Endothelial cell of umbilical vein (primary cell): ENCODE data around the gene RABGGTA. TPM values are rescaled to one million over a fixed set of nuclear protein-coding genes. Genes with fewer than 3 reads are reported as not detected.

Source experiments
- BruUV-seq: library from RNA; stranded (reverse); fragments of 400-500 nt; replicated peaks from 2 replicates; lab custom pipeline; 2021; lab: Mats Ljungman, UMichigan
- CTCF ChIA-PET: fragments of 300-600, 350-600 bp; sonication (Branson Sonifier 250); formaldehyde crosslinking; loops from one replicate; lab custom pipeline; 2021; ENCODE audit warnings: antibody characterized with exemption, inconsistent platforms; lab: Charles Lee
- POLR2A ChIA-PET: fragments of 300-600, 350-600 bp; sonication (Branson Sonifier 250); formaldehyde crosslinking; loops from one replicate; lab custom pipeline; 2021; ENCODE audit warnings: antibody characterized with exemption, inconsistent platforms; lab: Charles Lee
- DNase-seq: peaks from one replicate; pipeline ENCODE4 v3.0.0-alpha.2; 2011; ENCODE audit warnings: low read depth, low spot score
- FAIRE-seq: peaks from 2 replicates; lab custom pipeline; 2011; peaks lifted over from hg19 to GRCh38; lab: Jason Lieb, UNC
- H2AFZ ChIP-seq: 2 replicates; pipeline ENCODE4 v1.6.0; 2012; ENCODE audit warnings: low read depth, low read length, control low read depth, inconsistent platforms
- H3K27ac ChIP-seq: 2 replicates; pipeline ENCODE4 v1.5.1; 2011; ENCODE audit warnings: low read depth, mild to moderate bottlenecking, control low read depth, low read length, moderate library complexity; ENCODE audit not compliant: insufficient read depth
- H3K27me3 ChIP-seq, 2 experiments: 2 replicates each; pipeline versions ENCODE4 v1.6.0 to v1.6.1; 2011; ENCODE audit warnings: low read length in 2 of 2, mixed read lengths in 1 of 2; ENCODE audit not compliant: control insufficient read depth in 2 of 2, insufficient read depth in 2 of 2
- H3K36me3 ChIP-seq, 2 experiments: 2 replicates in 1 of 2; 3 replicates in 1 of 2; pipeline ENCODE4 v1.5.1; 2011; ENCODE audit warnings: low read length in 2 of 2, mild to moderate bottlenecking in 1 of 2, moderate library complexity in 1 of 2; ENCODE audit not compliant: control insufficient read depth in 2 of 2, insufficient read depth in 2 of 2; ENCODE audit errors: extremely low read depth in 1 of 2
- H3K4me1 ChIP-seq: 3 replicates; pipeline ENCODE4 v1.5.1; 2011; ENCODE audit warnings: mild to moderate bottlenecking, low read length; ENCODE audit not compliant: control insufficient read depth, insufficient read depth; ENCODE audit errors: extremely low read depth
- H3K4me2 ChIP-seq: 2 replicates; pipeline ENCODE4 v1.6.1; 2011; ENCODE audit warnings: low read length, control low read depth, mixed read lengths; ENCODE audit not compliant: insufficient read depth
- H3K4me3 ChIP-seq, 3 experiments: fragments of 200-600 bp in 1 of 3; sonication (generic), shearing (Covaris generic) in 1 of 3; replicated peaks in 1 of 3; 2 replicates each; pipeline ENCODE4 v1.5.1; 2011 to 2016; ENCODE audit warnings: control low read depth in 3 of 3, low read length in 3 of 3, mild to moderate bottlenecking in 2 of 3, inconsistent platforms in 1 of 3, low read depth in 1 of 3, moderate library complexity in 1 of 3; ENCODE audit not compliant: insufficient read depth in 1 of 3
- H3K79me2 ChIP-seq: 2 replicates; pipeline ENCODE4 v1.6.0; 2012; ENCODE audit warnings: low read length, inconsistent platforms; ENCODE audit not compliant: control insufficient read depth, insufficient read depth
- H3K9ac ChIP-seq: replicated peaks from 2 replicates; pipeline ENCODE3; 2011; ENCODE audit warnings: low read length, control low read depth; ENCODE audit not compliant: insufficient read depth; ENCODE audit errors: extremely low read depth
- H3K9me1 ChIP-seq: replicated peaks from 3 replicates; pipeline ENCODE4 v1.6.0; 2011; ENCODE audit warnings: mild to moderate bottlenecking, low read length; ENCODE audit not compliant: control insufficient read depth, insufficient read depth; ENCODE audit errors: extremely low read depth
- H3K9me3 ChIP-seq: replicated peaks from 2 replicates; pipeline ENCODE4 v1.5.1; 2012; ENCODE audit warnings: low read length, inconsistent platforms; ENCODE audit not compliant: control insufficient read depth, insufficient read depth
- H4K20me1 ChIP-seq: replicated peaks from 2 replicates; pipeline ENCODE3; 2011; ENCODE audit warnings: mild to moderate bottlenecking, low read length; ENCODE audit not compliant: control insufficient read depth, insufficient read depth; ENCODE audit errors: extremely low read depth
- EZH2 ChIP-seq: IDR thresholded peaks from 2 replicates; pipeline ENCODE4 v1.6.1; 2012; ENCODE audit warnings: borderline replicate concordance, low read depth, mild to moderate bottlenecking, moderate library complexity, low read length, inconsistent platforms; ENCODE audit not compliant: severe bottlenecking
- FOS ChIP-seq: IDR thresholded peaks from 2 replicates; pipeline ENCODE4 v1.6.1; 2011; ENCODE audit warnings: mild to moderate bottlenecking, low read length, moderate library complexity, borderline replicate concordance; ENCODE audit not compliant: insufficient read depth
- GATA2 ChIP-seq: IDR thresholded peaks from 2 replicates; pipeline ENCODE4 v1.7.0; 2011; ENCODE audit warnings: low read depth, mild to moderate bottlenecking, moderate library complexity, mixed read lengths, low read length; ENCODE audit not compliant: insufficient read length, insufficient read depth
- JUN ChIP-seq: IDR thresholded peaks from 2 replicates; pipeline ENCODE4 v1.6.1; 2011; ENCODE audit warnings: borderline replicate concordance, low read depth; ENCODE audit not compliant: insufficient read length, insufficient read depth
- MAX ChIP-seq: IDR thresholded peaks from 2 replicates; pipeline ENCODE4 v1.6.1; 2011; ENCODE audit not compliant: insufficient read depth, insufficient read length
- MYC ChIP-seq: IDR thresholded peaks from one replicate; pipeline ENCODE4 v1.6.1; 2011; ENCODE audit warnings: mild to moderate bottlenecking, low read depth, low read length
- POLR2A ChIP-seq: IDR thresholded peaks from 2 replicates; pipeline ENCODE4 v1.6.1; 2012; ENCODE audit warnings: low read depth, mild to moderate bottlenecking, control low read depth, low read length
- POLR2AphosphoS5 ChIP-seq: IDR thresholded peaks from 2 replicates; pipeline ENCODE4 v1.6.1; 2012; ENCODE audit warnings: low read depth, mild to moderate bottlenecking, control low read depth, low read length, moderate library complexity; ENCODE audit not compliant: insufficient read depth
- dilution Hi-C: fragments of 300-500 bp; cut with MboI; formaldehyde crosslinking; loops from one replicate; pipeline ENCODE4 v1.15.0; 2019; ENCODE audit warnings: low sequenced_read_pairs; ENCODE audit not compliant: extremely low pct_ligation_motif_present
- intact Hi-C: fragments of 100-400 bp; cut with micrococcal nuclease; formaldehyde crosslinking; loops from one replicate; pipeline ENCODE4 v1.10.0; 2022
- polyA plus RNA-seq, 4 experiments: library from polyadenylated mRNA; depleted of rRNA in 3 of 4; stranded (reverse) in 3 of 4; unstranded in 1 of 4; fragments of >200 nt; gene quantifications; 2 replicates each; pipeline versions ENCODE4 v1.2.1 to v1.2.3, GENCODE V29; 2011 to 2012; ENCODE audit warnings: missing spikeins in 1 of 4
- total RNA-seq: library from RNA; stranded (reverse); gene quantifications from 2 replicates; pipeline ENCODE4 v1.2.3, GENCODE V29; 2021
- TF ChIP-seq, protein P1 (sequence below), 2 donors: IDR thresholded peaks; 1 replicate in 1 of 2; 2 replicates in 1 of 2; pipeline ENCODE4 v1.5.1; 2011; ENCODE audit warnings: low read length in 2 of 2, mild to moderate bottlenecking in 2 of 2, moderate library complexity in 2 of 2, control low read depth in 1 of 2, inconsistent platforms in 1 of 2, low read depth in 1 of 2; ENCODE audit not compliant: insufficient read depth in 1 of 2; ENCODE audit errors: extremely low read depth in 1 of 2

The RABGGTA gene
- total and polyA plus RNA-seq, 2 donors (not counting 3 experiments of a cell fraction or from before 2014, with no cell fraction given): 29.3 to 80.1 TPM

DNA sequence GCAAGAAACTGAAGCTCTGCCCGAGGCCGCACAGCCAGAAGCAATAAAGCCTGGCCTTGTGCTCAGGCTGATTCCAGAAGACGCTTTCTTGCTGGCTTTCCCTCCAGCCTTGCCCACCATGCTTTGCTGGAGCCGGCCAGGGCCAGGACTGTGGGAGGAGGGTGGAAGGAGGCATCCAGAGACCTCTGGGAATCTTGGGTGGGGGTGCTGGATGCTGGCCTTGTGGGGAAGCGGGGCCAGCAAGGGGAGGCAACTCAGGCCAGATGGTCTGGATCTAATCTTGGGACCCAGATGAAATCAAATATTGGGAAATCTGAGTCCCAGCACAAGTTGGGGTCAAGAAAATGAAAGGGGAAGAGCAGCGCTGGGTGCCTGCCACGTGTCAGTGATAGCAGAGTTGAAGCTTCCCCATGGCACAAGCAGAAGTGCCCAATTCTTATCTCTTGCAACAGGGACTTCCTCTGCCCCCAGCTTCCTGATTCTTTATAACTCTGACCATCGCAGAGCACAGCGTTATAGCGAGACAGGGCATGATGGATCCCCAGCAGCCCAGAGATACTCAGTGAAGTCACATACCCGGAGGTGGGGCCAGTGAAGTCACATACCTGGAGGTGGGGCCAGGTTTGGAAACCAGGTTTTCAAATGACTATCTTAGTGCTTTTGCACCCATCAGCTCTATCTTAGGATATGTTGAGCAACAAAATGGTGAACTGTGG lies 6.4 kb upstream of the RABGGTA start:
- no peaks in the 10 kb centered on the region for H3K4me1 ChIP-seq
- no peak overlapping the region for H3K27ac ChIP-seq
- POLR2A ChIA-PET: interaction anchor here (0.6 kb wide), 1 partner anchor 34 kb away, joined by 8 read pairs; no protein-coding TSS in a partner anchor
- CTCF ChIA-PET: interaction anchor here (0.9 to 1.0 kb wide), 3 partner anchors 19 to 30 kb away, joined by 3 to 4 read pairs (median 3); partner anchors contain the start of gene CIDEB
- H3K4me3 ChIP-seq: no peak overlapping the region
- no peaks in the 10 kb centered on the region for H3K79me2 ChIP-seq
- H3K9me1 ChIP-seq: no peaks in the 10 kb centered on the region
- H3K36me3 ChIP-seq: no peaks in the 10 kb centered on the region
- no peak overlapping the region for H3K9ac ChIP-seq
- no peak overlapping the region for H2AFZ ChIP-seq
- no peak for FAIRE-seq
- H3K4me2 ChIP-seq: no peak overlapping the region
- dilution Hi-C loops: no loop called here
- no peaks in the 10 kb centered on the region for H3K27me3 ChIP-seq
- intact Hi-C loops: no loop called here
- no TSS peak for BruUV-seq
- DNase-seq: no peak
- no peaks in the 10 kb centered on the region for H4K20me1 ChIP-seq
- no peaks in the 10 kb centered on the region for H3K9me3 ChIP-seq
- no peak for TF ChIP-seq POLR2AphosphoS5
- TF ChIP-seq EZH2: no peak

- Histone ChIP-seq H3K27ac (no peak overlapping the region), H2AFZ (no peak overlapping the region), H3K4me1 (no peaks in the 10 kb centered on the region), H3K36me3 (no peaks in the 10 kb centered on the region), H3K9me1 (no peaks in the 10 kb centered on the region), H3K9ac (no peak overlapping the region), H3K4me3 (no peak overlapping the region), H4K20me1 (no peaks in the 10 kb centered on the region), H3K79me2 (no peaks in the 10 kb centered on the region), H3K4me2 (no peak overlapping the region), H3K27me3 (no peaks in the 10 kb centered on the region), H3K9me3 (no peaks in the 10 kb centered on the region)
- ChIA-PET CTCF (interaction anchor here (0.9 to 1.0 kb wide), 2 partner anchors 20 to 31 kb away, joined by 3 to 4 read pairs; partner anchors contain the start of gene CIDEB), POLR2A (no interaction called here)
- no peak for FAIRE-seq
- no peak for DNase-seq
- no TSS peak for BruUV-seq
- dilution Hi-C loops: no loop called here
- intact Hi-C loops: no loop called here
- TF ChIP-seq, protein P1, sequence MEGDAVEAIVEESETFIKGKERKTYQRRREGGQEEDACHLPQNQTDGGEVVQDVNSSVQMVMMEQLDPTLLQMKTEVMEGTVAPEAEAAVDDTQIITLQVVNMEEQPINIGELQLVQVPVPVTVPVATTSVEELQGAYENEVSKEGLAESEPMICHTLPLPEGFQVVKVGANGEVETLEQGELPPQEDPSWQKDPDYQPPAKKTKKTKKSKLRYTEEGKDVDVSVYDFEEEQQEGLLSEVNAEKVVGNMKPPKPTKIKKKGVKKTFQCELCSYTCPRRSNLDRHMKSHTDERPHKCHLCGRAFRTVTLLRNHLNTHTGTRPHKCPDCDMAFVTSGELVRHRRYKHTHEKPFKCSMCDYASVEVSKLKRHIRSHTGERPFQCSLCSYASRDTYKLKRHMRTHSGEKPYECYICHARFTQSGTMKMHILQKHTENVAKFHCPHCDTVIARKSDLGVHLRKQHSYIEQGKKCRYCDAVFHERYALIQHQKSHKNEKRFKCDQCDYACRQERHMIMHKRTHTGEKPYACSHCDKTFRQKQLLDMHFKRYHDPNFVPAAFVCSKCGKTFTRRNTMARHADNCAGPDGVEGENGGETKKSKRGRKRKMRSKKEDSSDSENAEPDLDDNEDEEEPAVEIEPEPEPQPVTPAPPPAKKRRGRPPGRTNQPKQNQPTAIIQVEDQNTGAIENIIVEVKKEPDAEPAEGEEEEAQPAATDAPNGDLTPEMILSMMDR (IDR thresholded peaks at IDR 0.05; ENCODE audit: extremely low read depth in 1 of 2, insufficient read depth in 1 of 2, low read depth in 1 of 2, low read length in 2 of 2): no peak
- no peak for TF ChIP-seq POLR2A
- no peak for TF ChIP-seq MYC
- TF ChIP-seq POLR2AphosphoS5: no peak
- TF ChIP-seq FOS: no peak
- no peak for TF ChIP-seq MAX
- no peak for TF ChIP-seq GATA2
- TF ChIP-seq EZH2: no peak
- TF ChIP-seq JUN: no peak
These were observed 5.7 kb upstream of the RABGGTA start for GRCh38 chr14:24277071-24277470.
